ENCODE data around the gene ASF1B.

The ASF1B gene

DNA sequence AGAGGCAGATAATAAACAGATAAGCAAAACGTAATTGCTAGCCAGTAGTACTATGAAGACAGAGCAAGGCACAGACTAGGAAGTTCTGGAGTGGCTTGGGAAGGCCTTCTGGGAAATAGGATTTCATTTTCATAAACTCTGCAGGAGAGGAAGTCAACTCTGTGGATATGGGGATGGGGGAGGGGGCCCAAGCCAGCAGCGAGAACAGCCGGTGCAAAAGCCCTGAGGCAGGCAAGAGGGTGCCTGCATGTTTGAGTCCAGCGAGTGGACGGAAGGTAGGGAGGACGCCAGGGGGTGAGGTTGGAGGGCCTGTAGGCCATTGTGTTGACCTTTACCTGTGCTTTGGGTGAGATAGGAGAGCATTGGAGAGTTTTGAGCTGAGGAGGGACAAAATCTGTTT is 9.0 kb upstream of the ASF1B start:
- H3K9me3 Mint-ChIP-seq = no peaks in the 10 kb centered on the region
- TF ChIP-seq, protein P1, sequence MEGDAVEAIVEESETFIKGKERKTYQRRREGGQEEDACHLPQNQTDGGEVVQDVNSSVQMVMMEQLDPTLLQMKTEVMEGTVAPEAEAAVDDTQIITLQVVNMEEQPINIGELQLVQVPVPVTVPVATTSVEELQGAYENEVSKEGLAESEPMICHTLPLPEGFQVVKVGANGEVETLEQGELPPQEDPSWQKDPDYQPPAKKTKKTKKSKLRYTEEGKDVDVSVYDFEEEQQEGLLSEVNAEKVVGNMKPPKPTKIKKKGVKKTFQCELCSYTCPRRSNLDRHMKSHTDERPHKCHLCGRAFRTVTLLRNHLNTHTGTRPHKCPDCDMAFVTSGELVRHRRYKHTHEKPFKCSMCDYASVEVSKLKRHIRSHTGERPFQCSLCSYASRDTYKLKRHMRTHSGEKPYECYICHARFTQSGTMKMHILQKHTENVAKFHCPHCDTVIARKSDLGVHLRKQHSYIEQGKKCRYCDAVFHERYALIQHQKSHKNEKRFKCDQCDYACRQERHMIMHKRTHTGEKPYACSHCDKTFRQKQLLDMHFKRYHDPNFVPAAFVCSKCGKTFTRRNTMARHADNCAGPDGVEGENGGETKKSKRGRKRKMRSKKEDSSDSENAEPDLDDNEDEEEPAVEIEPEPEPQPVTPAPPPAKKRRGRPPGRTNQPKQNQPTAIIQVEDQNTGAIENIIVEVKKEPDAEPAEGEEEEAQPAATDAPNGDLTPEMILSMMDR (IDR thresholded peaks at IDR 0.05) = no peak

DNA sequence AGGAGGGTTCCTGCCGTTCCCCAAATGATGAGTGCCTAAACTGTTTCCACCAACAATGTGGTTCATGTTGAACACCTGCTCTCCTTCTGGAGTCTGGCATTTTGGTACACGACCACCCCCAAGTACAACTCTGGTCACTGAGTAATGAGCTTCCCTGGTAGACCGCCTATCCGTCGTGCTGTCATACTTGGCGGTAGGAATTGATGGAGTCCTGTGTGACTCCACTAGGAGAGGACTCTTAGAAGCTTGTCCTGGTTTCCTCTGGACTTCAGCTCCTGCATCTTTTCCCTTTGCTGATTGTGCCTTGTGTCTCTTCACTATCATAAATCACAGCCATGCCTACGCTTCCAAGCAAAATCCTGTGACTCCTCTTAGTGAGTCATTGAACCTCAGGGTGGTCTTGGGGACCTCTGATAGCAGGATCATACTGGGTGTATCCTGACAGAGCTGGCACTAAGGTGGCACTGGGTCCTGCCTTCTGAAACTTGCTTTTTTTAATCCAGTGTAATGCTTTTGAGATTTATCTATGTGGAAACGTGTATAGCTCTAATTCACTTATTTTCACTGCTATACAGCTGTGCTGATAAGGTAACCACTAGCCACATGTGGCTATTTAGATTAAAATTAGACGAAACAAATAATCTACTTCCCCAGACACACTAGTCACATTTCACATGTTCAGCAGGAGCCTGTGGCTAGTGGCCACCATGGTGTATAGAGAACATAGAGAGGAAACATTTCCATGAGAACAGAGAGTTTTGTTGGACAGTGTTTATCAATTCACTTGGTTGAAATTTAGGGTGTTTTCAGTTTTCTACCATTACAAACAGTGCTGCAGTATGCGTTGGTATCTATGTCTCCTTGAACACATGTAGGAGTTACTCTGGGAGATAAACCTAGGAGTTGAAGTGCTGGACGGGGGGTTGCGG is 6.1 kb upstream of the ASF1B start:
- H3K4me3 Mint-ChIP-seq = no peak overlapping the region
- H3K27ac Mint-ChIP-seq = no peak overlapping the region

More for the DNA sequence above, 9.0 kb upstream of the ASF1B start:
- H3K36me3 Mint-ChIP-seq (ENCODE audit: low read depth) = no peaks in the 10 kb centered on the region
- DNase-seq = no peak
- H3K27me3 Mint-ChIP-seq (ENCODE audit: low read depth, poor library complexity) = peaks cover 5% of the 10 kb centered on the region
- peaks cover 54% of the 10 kb centered on the region for H3K4me1 Mint-ChIP-seq
- H3K27ac Mint-ChIP-seq = no peak overlapping the region
- no peak overlapping the region for H3K4me3 Mint-ChIP-seq

DNA sequence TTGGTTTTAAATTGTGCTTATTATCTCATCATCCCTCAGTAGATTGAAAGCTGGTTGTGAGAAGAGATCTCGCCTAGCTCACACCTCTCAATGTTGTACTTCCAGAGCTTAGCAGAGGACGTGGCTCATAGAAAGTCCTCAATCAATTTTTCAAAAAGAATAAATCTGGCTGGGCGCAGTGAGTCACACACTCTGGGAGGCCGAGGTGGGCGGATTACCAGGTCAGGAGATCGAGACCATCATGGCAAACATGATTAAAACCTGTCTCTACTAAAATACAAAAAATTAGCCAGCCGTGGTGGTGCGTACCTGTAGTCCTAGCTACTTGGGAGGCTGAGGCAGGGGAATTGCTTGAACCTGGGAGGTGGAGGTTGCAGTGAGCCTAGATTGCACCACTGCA is 4.7 kb upstream of the ASF1B start:
- no peaks in the 10 kb centered on the region for H3K9me3 Mint-ChIP-seq
- no peak overlapping the region for H3K4me3 Mint-ChIP-seq
- H3K27ac Mint-ChIP-seq = no peak overlapping the region
- DNase-seq = no peak
- peaks cover 41% of the 10 kb centered on the region for H3K4me1 Mint-ChIP-seq
- TF ChIP-seq, protein P1 (IDR thresholded peaks at IDR 0.05) = no peak
- H3K27me3 Mint-ChIP-seq (ENCODE audit: low read depth, poor library complexity) = no peaks in the 10 kb centered on the region
- no peaks in the 10 kb centered on the region for H3K36me3 Mint-ChIP-seq (ENCODE audit: low read depth)

More for the DNA sequence above, 6.1 kb upstream of the ASF1B start:
- peaks cover 46% of the 10 kb centered on the region for H3K4me1 Mint-ChIP-seq
- no peak for DNase-seq
- no peaks in the 10 kb centered on the region for H3K36me3 Mint-ChIP-seq (ENCODE audit: low read depth)
- peaks cover 5% of the 10 kb centered on the region for H3K27me3 Mint-ChIP-seq (ENCODE audit: low read depth, poor library complexity)
- H3K9me3 Mint-ChIP-seq = no peaks in the 10 kb centered on the region
- TF ChIP-seq, protein P1 (IDR thresholded peaks at IDR 0.05) = no peak

DNA sequence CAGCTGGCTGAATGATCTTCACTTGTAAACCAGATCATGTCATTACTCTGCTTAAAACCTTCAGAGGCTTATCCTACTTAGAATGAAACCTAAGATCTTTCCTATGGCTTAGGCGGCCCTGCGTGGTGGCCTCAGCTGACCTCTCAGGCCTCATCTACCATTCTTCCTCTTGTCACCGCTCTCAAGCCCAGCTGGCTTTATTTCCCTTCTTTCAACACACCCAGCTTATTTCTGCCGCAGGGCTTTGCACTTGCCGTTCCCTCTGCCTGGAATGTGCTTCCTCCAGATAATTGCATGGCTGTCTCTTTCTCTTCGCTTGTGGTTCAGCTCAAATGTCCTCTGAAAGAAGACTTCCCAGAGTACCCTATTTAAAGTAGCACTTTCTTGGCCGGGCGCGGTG is 3.6 kb upstream of the ASF1B start:
- no peak for DNase-seq
- peak overlapping the region; percentile 69 for H3K4me3 Mint-ChIP-seq
- no peaks in the 10 kb centered on the region for H3K9me3 Mint-ChIP-seq
- H3K4me1 Mint-ChIP-seq = peaks cover 51% of the 10 kb centered on the region
- no peaks in the 10 kb centered on the region for H3K36me3 Mint-ChIP-seq (ENCODE audit: low read depth)
- H3K27ac Mint-ChIP-seq = peak overlapping the region; percentile 84
- no peaks in the 10 kb centered on the region for H3K27me3 Mint-ChIP-seq (ENCODE audit: low read depth, poor library complexity)
- TF ChIP-seq, protein P1 (IDR thresholded peaks at IDR 0.05) = no peak

- Mint-ChIP-seq H3K36me3 (ENCODE audit: low read depth) (peaks cover 9% of the 10 kb centered on the region), H3K9me3 (no peaks in the 10 kb centered on the region), H3K4me3 (peak overlapping the region; percentile 69), H3K4me1 (peaks cover 62% of the 10 kb centered on the region), H3K27ac (peak overlapping the region; percentile 82), H3K27me3 (ENCODE audit: low read depth, poor library complexity) (no peaks in the 10 kb centered on the region)
- TF ChIP-seq, protein P1 (IDR thresholded peaks at IDR 0.05) = no peak
- no peak for DNase-seq
Measured at GRCh38 chr19:14138576-14139265, 2.3 kb upstream of the ASF1B start.

Data from nephron progenitor cell (in vitro differentiated cells).